Gastrocnemius medialis (tissue), 4 donors: Measurements from ENCODE around the gene PDK1.

Source experiments
- CTCF ChIP-seq, 5 experiments: fragments of 450-650 bp in 3 of 5; fragments of 200-600 bp in 2 of 5; sonication (generic) in 2 of 5; IDR thresholded peaks in 4 of 5; conservative IDR thresholded peaks in 1 of 5; 1 replicate in 4 of 5; 2 replicates in 1 of 5; pipeline ENCODE4 v1.5.1; 2016 to 2019; ENCODE audit warnings: antibody characterized with exemption in 5 of 5, mild to moderate bottlenecking in 3 of 5, moderate library complexity in 3 of 5
- POLR2A ChIP-seq, 2 donors: fragments of 450-650 bp; IDR thresholded peaks; one replicate each; pipeline ENCODE4 v1.6.1; 2017; ENCODE audit warnings: antibody characterized with exemption in 2 of 2, mild to moderate bottlenecking in 2 of 2, moderate library complexity in 2 of 2

GRCh38 chr2:172634477-172634876 lies 78.6 kb downstream of the PDK1 start:
- TF ChIP-seq CTCF (IDR thresholded peaks at IDR 0.05 in 4 of 5, conservative IDR thresholded peaks at IDR 0.05 in 1 of 5), result no peak
- TF ChIP-seq POLR2A (IDR thresholded peaks at IDR 0.05), result no peak
